Fibroblast of mammary gland (primary cell): ENCODE measurements around the gene TXNIP.
"Not testable (repeated sequence)": the region's sequence is repeated elsewhere in the genome, so short reads cannot be mapped to it uniquely, and the experiment has no call there.

Experiments used
- DNase-seq: peaks from one replicate; pipeline ENCODE4 v3.0.0-alpha.2; 2010; ENCODE audit warnings: low read depth
- H3K4me3 ChIP-seq: 2 replicates; pipeline ENCODE4 v1.5.1; 2011; ENCODE audit warnings: low read depth, mild to moderate bottlenecking, low read length, moderate library complexity; ENCODE audit not compliant: control insufficient read depth
- CTCF ChIP-seq: conservative IDR thresholded peaks from 2 replicates; pipeline ENCODE4 v1.5.1; 2011; ENCODE audit warnings: low read depth, low read length, inconsistent platforms; ENCODE audit not compliant: control insufficient read depth, insufficient read depth

Gene TXNIP

DNA sequence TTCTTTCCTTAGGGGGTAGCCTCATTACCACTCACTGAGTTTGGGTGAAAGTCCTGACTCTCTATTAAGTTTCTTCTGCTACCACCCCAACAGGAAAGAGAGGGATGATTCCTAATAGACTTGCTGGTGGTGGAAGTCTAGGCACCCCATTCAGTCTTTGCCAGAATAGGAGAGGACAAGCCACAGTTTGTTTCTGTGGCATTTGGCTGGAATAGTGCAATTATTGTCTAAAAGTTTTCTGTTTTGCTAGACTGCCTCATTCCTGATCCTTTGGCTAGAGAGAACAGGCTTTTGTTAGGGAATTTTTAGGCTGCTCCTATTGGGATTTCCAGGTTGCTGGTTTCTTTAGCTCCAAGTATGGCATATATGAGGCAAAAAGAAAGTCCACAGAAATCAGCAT, 35.1 kb upstream of the TXNIP start:
- TF ChIP-seq CTCF = no peak
- H3K4me3 ChIP-seq = no peak overlapping the region
- no peak for DNase-seq

DNA sequence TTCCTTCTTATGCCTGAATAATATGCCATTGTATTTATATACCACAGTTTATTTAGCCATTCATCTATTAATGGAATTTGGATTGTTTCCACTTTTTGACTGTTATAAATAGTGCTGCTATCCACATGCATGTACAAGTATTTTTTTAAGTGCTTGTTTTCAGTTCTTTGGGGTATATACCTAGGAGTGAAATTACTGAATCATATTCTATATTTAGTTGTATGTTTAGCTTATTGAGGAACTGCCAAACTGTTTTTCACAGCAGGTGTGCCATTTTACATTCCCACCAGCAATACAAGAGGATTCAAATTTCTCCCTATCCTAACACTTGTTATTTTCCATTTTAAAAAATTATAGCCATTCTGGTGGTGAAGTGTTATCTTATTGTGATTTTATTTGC, 32.7 kb upstream of the TXNIP start:
- no peak for DNase-seq
- no peak for TF ChIP-seq CTCF
- no peak overlapping the region for H3K4me3 ChIP-seq

GRCh38 chr1:146026650-146027049, 30.3 kb upstream of the TXNIP start:
- DNase-seq, H3K4me3 ChIP-seq: not testable (repeated sequence)

DNA sequence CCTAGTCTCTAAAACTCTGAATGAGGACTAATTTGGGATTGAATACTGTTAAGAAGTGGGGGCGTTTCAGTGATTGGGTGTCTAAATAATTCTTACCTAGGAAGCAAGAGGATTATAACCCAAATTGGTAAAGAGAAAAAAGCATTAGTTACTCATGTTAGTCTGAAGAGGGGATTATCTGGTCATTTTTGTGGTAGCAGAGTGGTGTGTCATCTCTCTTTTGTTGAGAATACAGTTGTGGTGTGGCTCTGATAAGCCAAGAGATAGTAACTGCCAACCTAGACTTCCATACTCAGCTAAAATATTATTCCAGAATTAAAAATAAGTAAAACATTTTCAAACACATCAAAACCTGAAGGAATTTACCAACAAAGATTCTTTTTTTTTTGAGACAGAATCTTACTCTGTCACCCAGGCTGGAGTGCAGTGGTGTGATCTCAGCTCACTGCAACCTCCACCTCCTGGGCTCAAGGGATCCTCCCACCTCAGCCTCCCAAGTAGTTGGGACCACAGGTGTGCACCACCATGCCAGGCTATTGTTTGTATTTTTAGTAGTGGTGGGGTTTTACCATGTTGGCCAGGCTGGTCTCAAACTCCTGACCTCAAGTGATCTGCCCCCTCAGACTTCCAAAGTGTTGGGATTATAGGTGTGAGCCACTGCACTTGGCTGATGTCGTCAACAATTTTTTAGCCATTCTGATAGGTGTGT, 29.6 kb upstream of the TXNIP start:
- H3K4me3 ChIP-seq, DNase-seq: not testable (repeated sequence)

DNA sequence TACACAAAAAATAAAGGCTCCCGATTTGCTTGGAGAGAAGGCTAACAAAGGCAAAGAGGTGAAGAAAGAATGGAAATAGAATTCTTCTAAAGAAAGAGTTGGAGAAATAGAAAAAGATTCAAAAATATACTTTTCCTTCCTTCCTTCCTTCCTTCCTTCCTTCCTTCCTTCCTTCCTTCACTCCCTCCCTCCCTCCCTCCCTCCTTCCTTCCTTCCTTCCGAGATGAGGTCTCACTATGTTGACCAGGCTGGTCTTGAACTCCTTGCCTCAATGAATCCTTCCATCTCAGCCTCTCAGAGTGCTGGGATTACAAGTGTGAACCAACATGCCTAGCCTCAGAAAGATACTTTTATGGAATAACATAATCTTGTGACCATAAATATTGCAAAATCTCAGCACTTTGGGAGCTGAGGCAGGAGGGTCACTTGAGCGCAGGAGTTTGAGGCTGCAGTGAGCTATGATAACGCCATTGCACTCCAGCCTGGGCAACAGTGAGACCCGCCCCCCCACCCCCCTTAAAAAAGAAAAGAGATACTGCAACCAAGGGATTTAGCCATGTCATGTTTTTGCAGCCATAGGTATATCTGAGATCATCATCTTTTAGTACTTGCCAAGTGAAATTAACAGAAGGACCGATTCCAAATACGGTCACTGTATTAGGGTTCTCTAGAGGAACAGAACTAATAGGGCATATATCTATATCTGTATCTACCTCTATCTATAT, 26.2 kb upstream of the TXNIP start:
- H3K4me3 ChIP-seq = no peak overlapping the region
- TF ChIP-seq CTCF = no peak
- no peak for DNase-seq

DNA sequence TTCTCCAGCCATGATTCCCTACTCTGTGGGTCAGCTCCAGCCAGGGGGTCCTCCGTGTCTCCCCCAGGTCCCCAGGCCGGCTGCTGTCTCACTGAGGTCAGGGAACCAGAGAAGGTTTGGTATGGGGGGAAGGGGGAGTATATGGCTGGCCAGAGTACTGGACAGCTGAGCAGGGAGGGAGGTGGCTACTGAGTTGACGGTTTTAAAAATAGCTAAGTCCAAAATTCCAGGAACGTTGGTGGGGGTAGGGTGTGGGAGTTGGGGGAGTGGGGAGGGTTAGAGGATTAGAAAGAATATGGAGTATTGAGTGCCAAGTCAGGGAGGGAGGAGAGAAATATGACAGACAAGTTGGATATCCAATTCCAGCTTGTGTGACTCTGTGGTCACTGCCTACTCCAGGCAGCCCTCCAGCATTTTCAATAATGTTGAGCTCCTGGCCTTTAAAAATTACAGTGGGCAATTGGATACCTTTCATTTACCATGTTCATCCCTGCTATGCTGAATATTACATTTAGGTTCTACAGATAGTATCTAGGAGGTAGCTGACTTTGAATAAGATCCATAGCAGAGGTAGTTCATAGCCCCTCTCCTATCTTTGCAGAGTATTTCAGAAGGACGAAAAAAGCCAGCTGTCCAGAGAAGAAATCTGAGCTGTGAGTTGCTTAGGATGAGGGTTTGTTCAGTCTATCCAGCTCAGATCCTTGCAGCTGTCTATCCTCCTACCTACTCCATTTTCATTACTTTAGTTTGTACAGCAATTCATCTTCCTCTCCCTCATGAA, 25.4 kb upstream of the TXNIP start, which contains the start of gene HJV:
Gene HJV, minus strand, starts transcription at position 114 of the 781 bp plus-strand sequence. CDS start 1,504 bp downstream, outside the sequence.
- no peak for DNase-seq
- no peak within 1 kb of the TSS for H3K4me3 ChIP-seq
- no peak for TF ChIP-seq CTCF

DNA sequence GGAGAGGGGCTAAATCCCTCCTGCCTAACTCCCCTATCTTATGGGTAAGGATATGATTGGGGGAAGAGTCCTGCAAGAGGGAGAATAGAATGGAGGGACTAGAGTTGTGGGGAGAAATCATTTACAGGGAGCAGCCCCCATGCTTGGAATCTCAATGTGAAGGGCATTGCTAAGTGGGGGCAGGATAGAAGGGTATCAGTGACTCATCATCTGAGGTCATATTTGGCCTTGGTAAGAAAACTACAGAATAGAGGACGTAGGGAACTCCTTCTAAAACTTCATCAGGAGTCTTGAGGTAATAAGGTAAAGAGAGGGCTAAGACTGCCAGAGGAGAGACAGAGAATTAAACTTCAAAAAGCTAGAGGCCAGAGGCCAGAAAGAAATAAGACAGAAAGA, 24.7 kb upstream of the TXNIP start:
- no peak for DNase-seq
- H3K4me3 ChIP-seq = no peak overlapping the region
- TF ChIP-seq CTCF = no peak
